Suprapubic skin (tissue), 4 donors: ENCODE measurements around the gene ATP5PB.

Experiments used
- EP300 ChIP-seq: sonication (generic); formaldehyde crosslinking; IDR thresholded peaks from one replicate; pipeline ENCODE4 v1.6.1; 2017; ENCODE audit warnings: antibody characterized with exemption
- POLR2A ChIP-seq, 2 donors: fragments of 450-650 bp; IDR thresholded peaks; one replicate each; pipeline ENCODE4 v1.6.1; 2017; ENCODE audit warnings: antibody characterized with exemption in 2 of 2, mild to moderate bottlenecking in 2 of 2, moderate library complexity in 2 of 2
- POLR2AphosphoS5 ChIP-seq, 3 donors: sonication (generic); formaldehyde crosslinking; IDR thresholded peaks; one replicate each; pipeline ENCODE4 v1.6.1; 2017; ENCODE audit warnings: antibody characterized with exemption in 3 of 3
- TF ChIP-seq, protein P1 (sequence below), 2 donors: fragments of 200-600 bp in 1 of 2; fragments of 450-650 bp in 1 of 2; sonication (generic) in 1 of 2; IDR thresholded peaks; one replicate each; pipeline ENCODE4 v1.5.1; 2016 to 2019; ENCODE audit warnings: antibody characterized with exemption in 2 of 2, mild to moderate bottlenecking in 1 of 2, moderate library complexity in 1 of 2

GRCh38 chr1:111474521-111474920 lies 25.3 kb downstream of the ATP5PB start:
- TF ChIP-seq POLR2AphosphoS5 (IDR thresholded peaks at IDR 0.05), result no peak
- TF ChIP-seq, protein P1, sequence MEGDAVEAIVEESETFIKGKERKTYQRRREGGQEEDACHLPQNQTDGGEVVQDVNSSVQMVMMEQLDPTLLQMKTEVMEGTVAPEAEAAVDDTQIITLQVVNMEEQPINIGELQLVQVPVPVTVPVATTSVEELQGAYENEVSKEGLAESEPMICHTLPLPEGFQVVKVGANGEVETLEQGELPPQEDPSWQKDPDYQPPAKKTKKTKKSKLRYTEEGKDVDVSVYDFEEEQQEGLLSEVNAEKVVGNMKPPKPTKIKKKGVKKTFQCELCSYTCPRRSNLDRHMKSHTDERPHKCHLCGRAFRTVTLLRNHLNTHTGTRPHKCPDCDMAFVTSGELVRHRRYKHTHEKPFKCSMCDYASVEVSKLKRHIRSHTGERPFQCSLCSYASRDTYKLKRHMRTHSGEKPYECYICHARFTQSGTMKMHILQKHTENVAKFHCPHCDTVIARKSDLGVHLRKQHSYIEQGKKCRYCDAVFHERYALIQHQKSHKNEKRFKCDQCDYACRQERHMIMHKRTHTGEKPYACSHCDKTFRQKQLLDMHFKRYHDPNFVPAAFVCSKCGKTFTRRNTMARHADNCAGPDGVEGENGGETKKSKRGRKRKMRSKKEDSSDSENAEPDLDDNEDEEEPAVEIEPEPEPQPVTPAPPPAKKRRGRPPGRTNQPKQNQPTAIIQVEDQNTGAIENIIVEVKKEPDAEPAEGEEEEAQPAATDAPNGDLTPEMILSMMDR (IDR thresholded peaks at IDR 0.05), result no peak
- no peak for TF ChIP-seq POLR2A (IDR thresholded peaks at IDR 0.05)
- no peak for TF ChIP-seq EP300
